Measurements from ENCODE around the gene RASL12.

GRCh38 chr15:65006876-65007275 lies 60.9 kb downstream of the RASL12 start:
- no peak for TF ChIP-seq CTCF (IDR thresholded peaks at IDR 0.05)
- no peak for TF ChIP-seq POLR2A (IDR thresholded peaks at IDR 0.05)
